Measurements from ENCODE around the gene QSOX2. TPM values are rescaled to one million over a fixed set of nuclear protein-coding genes. Genes with fewer than 3 reads are reported as not detected.

The QSOX2 gene
- total and polyA plus RNA-seq, 8 donors: 6.8 to 19.1 (median 10.9) TPM

- Histone ChIP-seq H3K4me3 (no peak overlapping the region), H3K4me1 (no peaks in the 10 kb centered on the region), H3K27ac (no peak overlapping the region), H3K36me3 (peaks cover 2 to 48% (median 6%) of the 10 kb centered on the region in 3 donors), H3K27me3 (no peaks in the 10 kb centered on the region), H3K9me3 (no peaks in the 10 kb centered on the region)
- FAIRE-seq (no peak), DNase-seq (peak in 2 of 6 donors; percentile 39 to 66), ATAC-seq (no peak)
- intact Hi-C loops (cut with DNase I): no loop called here
- no peak for TF ChIP-seq CTCF (IDR thresholded peaks at IDR 0.05)
- WGBS, 2 donors: 89 to 90% methylated on average over 34 to 37 of the region's 37 CpGs
Measured at GRCh38 chr9:136216541-136217244, 28.9 kb downstream of the QSOX2 start.

- no peak for FAIRE-seq
- no peaks in the 10 kb centered on the region for H3K4me1 ChIP-seq
- intact Hi-C loops (cut with DNase I): no loop called here
- no peaks in the 10 kb centered on the region for H3K27me3 ChIP-seq
- 92 to 98% methylated on average over 9 of the region's 9 CpGs for WGBS, 2 donors
- H3K27ac ChIP-seq: no peak overlapping the region
- peaks cover 2 to 60% (median 6%) of the 10 kb centered on the region in 3 donors for H3K36me3 ChIP-seq
- DNase-seq: no peak
- no peak for TF ChIP-seq CTCF (IDR thresholded peaks at IDR 0.05)
- no peaks in the 10 kb centered on the region for H3K9me3 ChIP-seq
- ATAC-seq: no peak
- H3K4me3 ChIP-seq: no peak overlapping the region
Measured at GRCh38 chr9:136213733-136214132, 31.9 kb downstream of the QSOX2 start.

- no peaks in the 10 kb centered on the region for H3K4me1 ChIP-seq
- H3K9me3 ChIP-seq: no peaks in the 10 kb centered on the region
- TF ChIP-seq CTCF (IDR thresholded peaks at IDR 0.05): no peak
- no peaks in the 10 kb centered on the region for H3K27me3 ChIP-seq
- H3K36me3 ChIP-seq: peaks cover 0 to 49% (median 2%) of the 10 kb centered on the region in 3 donors
- FAIRE-seq (no peak), DNase-seq (peak in 1 of 6 donors; percentile 55), ATAC-seq (no peak)
- no peak overlapping the region for H3K27ac ChIP-seq
- H3K4me3 ChIP-seq: no peak overlapping the region
- 94% methylated on average over 28 of the region's 28 CpGs for WGBS, 2 donors
- intact Hi-C loops (cut with DNase I): no loop called here
Measured at GRCh38 chr9:136212345-136212950, 33.2 kb downstream of the QSOX2 start.

GRCh38 chr9:136211441-136212344 is 33.9 kb downstream of the QSOX2 start:
- H3K9me3 ChIP-seq: no peaks in the 10 kb centered on the region
- DNase-seq: no peak
- FAIRE-seq: no peak
- H3K4me3 ChIP-seq: no peak overlapping the region
- no peak for ATAC-seq
- intact Hi-C loops (cut with DNase I): no loop called here
- H3K27me3 ChIP-seq: no peaks in the 10 kb centered on the region
- peaks cover 0 to 42% (median 2%) of the 10 kb centered on the region in 3 donors for H3K36me3 ChIP-seq
- no peaks in the 10 kb centered on the region for H3K4me1 ChIP-seq
- 92 to 93% methylated on average over 35 of the region's 35 CpGs for WGBS, 2 donors
- no peak overlapping the region for H3K27ac ChIP-seq
- no peak for TF ChIP-seq CTCF (IDR thresholded peaks at IDR 0.05)

Measured in pancreas (tissue), 10 donors.